OCI-LY1 (cell line): Measurements from ENCODE around the gene RPH3AL.

Experiments
- EZH2 ChIP-seq: fragments of 200-600 bp; sonication (generic), shearing (Covaris generic); IDR thresholded peaks from 2 replicates; pipeline ENCODE4 v1.8.0; 2017; ENCODE audit warnings: borderline replicate concordance, mixed run types, mild to moderate bottlenecking, antibody characterized with exemption, low read length, moderate library complexity, mixed read lengths
- TF ChIP-seq, protein P1 (sequence below): fragments of 200-600 bp; sonication (generic), shearing (Covaris generic); IDR thresholded peaks from 2 replicates; pipeline ENCODE4 v1.5.1; 2017; ENCODE audit warnings: mild to moderate bottlenecking, antibody characterized with exemption, low read length, moderate library complexity, mixed read lengths

DNA sequence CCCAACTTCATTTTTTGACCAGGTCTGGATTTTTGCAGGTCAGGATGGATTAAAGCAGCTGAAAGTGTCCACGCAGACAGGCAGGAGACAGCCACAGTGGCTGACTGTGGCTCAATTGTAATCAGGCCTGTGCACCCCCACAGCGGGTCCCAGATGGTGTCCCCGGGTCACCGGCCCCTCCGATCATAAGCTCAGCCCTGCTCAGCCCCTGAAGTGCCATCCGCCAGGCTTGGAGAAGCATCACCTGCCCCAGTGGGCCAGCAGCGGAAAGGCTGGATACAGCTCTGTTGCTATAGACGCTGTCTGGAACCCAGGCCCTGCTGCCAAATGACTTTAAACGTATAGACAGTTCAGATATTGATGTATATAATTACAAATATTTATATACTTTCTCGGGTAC is 60.6 kb downstream of the RPH3AL start:
- TF ChIP-seq, protein P1, sequence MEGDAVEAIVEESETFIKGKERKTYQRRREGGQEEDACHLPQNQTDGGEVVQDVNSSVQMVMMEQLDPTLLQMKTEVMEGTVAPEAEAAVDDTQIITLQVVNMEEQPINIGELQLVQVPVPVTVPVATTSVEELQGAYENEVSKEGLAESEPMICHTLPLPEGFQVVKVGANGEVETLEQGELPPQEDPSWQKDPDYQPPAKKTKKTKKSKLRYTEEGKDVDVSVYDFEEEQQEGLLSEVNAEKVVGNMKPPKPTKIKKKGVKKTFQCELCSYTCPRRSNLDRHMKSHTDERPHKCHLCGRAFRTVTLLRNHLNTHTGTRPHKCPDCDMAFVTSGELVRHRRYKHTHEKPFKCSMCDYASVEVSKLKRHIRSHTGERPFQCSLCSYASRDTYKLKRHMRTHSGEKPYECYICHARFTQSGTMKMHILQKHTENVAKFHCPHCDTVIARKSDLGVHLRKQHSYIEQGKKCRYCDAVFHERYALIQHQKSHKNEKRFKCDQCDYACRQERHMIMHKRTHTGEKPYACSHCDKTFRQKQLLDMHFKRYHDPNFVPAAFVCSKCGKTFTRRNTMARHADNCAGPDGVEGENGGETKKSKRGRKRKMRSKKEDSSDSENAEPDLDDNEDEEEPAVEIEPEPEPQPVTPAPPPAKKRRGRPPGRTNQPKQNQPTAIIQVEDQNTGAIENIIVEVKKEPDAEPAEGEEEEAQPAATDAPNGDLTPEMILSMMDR: no peak
- TF ChIP-seq EZH2: no peak
